SK-N-SH treated with all-trans-retinoic acid at 6 μM for 48 hours (cell line): ENCODE measurements around the gene RNF10.

Experiments used
- ATAC-seq: fragments of 200-7000 bp; cut with Tn5 transposase; 3 replicates; pipeline ENCODE4 v1.9.1; 2020; ENCODE audit warnings: mild to moderate bottlenecking, moderate library complexity
- ARNTL ChIP-seq: fragments of 450-650 bp; formaldehyde crosslinking; IDR thresholded peaks from 2 replicates; pipeline ENCODE4 v1.5.0; 2020; ENCODE audit warnings: low read depth, mild to moderate bottlenecking, moderate library complexity, borderline replicate concordance
- BACH2 ChIP-seq: fragments of 250-450 bp; sonication (Bioruptor Pico); IDR thresholded peaks from 2 replicates; pipeline ENCODE4 v1.9.0; 2021; ENCODE audit warnings: mild to moderate bottlenecking, borderline replicate concordance
- CSDC2 ChIP-seq: fragments of 250-450 bp; sonication (Bioruptor Pico); IDR thresholded peaks from 2 replicates; pipeline ENCODE4 v1.5.0; 2020; ENCODE audit warnings: mild to moderate bottlenecking, moderate library complexity
- ESRRG ChIP-seq: fragments of 250-450 bp; sonication (Bioruptor Pico); IDR thresholded peaks from 2 replicates; pipeline ENCODE4 v1.6.1; 2021; ENCODE audit warnings: mild to moderate bottlenecking
- GLIS3 ChIP-seq: fragments of 250-450 bp; sonication (Bioruptor Pico); IDR thresholded peaks from 2 replicates; pipeline ENCODE4 v1.5.0; 2020; ENCODE audit warnings: mild to moderate bottlenecking, moderate library complexity
- ISL1 ChIP-seq: fragments of 250-450 bp; sonication (Bioruptor Pico); IDR thresholded peaks from 2 replicates; pipeline ENCODE4 v2.1.2; 2022; ENCODE audit warnings: mild to moderate bottlenecking, moderate library complexity
- OSR1 ChIP-seq: fragments of 250-450 bp; sonication (Bioruptor Pico); IDR thresholded peaks from 2 replicates; pipeline ENCODE4 v1.8.0; 2022; ENCODE audit warnings: moderate library complexity, mild to moderate bottlenecking, inconsistent platforms
- PPARA ChIP-seq: fragments of 250-450 bp; sonication (Bioruptor Pico); IDR thresholded peaks from 2 replicates; pipeline ENCODE4 v1.5.0; 2020; ENCODE audit warnings: mild to moderate bottlenecking, borderline replicate concordance
- RARB ChIP-seq: fragments of 250-450 bp; sonication (Bioruptor Pico); IDR thresholded peaks from 2 replicates; pipeline ENCODE4 v1.8.0; 2021; ENCODE audit warnings: mild to moderate bottlenecking, moderate library complexity
- SNAI2 ChIP-seq: fragments of 250-450 bp; sonication (Bioruptor Pico); IDR thresholded peaks from 2 replicates; pipeline ENCODE4 v1.5.0; 2020; ENCODE audit warnings: mild to moderate bottlenecking, moderate library complexity
- TOX ChIP-seq: fragments of 250-450 bp; sonication (Bioruptor Pico); IDR thresholded peaks from 2 replicates; pipeline ENCODE4 v1.8.0; 2021; ENCODE audit warnings: mild to moderate bottlenecking, moderate library complexity, borderline replicate concordance
- ZC3H10 ChIP-seq: fragments of 250-450 bp; sonication (Bioruptor Pico); IDR thresholded peaks from 2 replicates; pipeline ENCODE4 v1.5.1; 2021; ENCODE audit warnings: mild to moderate bottlenecking, moderate library complexity
- ZFP3 ChIP-seq: fragments of 250-450 bp; sonication (Bioruptor Pico); IDR thresholded peaks from 2 replicates; pipeline ENCODE4 v1.5.0; 2020; ENCODE audit warnings: mild to moderate bottlenecking, moderate library complexity
- ZFP30 ChIP-seq: fragments of 450-650 bp; formaldehyde crosslinking; IDR thresholded peaks from 2 replicates; pipeline ENCODE4 v1.5.0; 2022; ENCODE audit warnings: mild to moderate bottlenecking, moderate library complexity
- ZNF565 ChIP-seq: fragments of 450-650 bp; formaldehyde crosslinking; conservative IDR thresholded peaks from 2 replicates; pipeline ENCODE4 v1.5.0; 2020; ENCODE audit warnings: low read depth, mild to moderate bottlenecking, moderate library complexity
- ZNF70 ChIP-seq: fragments of 450-650 bp; formaldehyde crosslinking; IDR thresholded peaks from 2 replicates; pipeline ENCODE4 v1.5.0; 2020; ENCODE audit warnings: mild to moderate bottlenecking, moderate library complexity
- ZNF8 ChIP-seq: fragments of 450-650 bp; formaldehyde crosslinking; IDR thresholded peaks from 2 replicates; pipeline ENCODE4 v1.5.0; 2020; ENCODE audit warnings: mild to moderate bottlenecking, moderate library complexity
- TF ChIP-seq, protein P1 (sequence below): fragments of 250-450 bp; sonication (Bioruptor Pico); IDR thresholded peaks from 2 replicates; pipeline ENCODE4 v1.8.0; 2020; ENCODE audit warnings: mild to moderate bottlenecking, moderate library complexity, borderline replicate concordance
- TF ChIP-seq, protein P2 (sequence below): fragments of 250-450 bp; sonication (Bioruptor Pico); IDR thresholded peaks from 2 replicates; pipeline ENCODE4 v1.5.1; 2021; ENCODE audit warnings: mild to moderate bottlenecking, moderate library complexity
- TF ChIP-seq, protein P3 (sequence below): fragments of 250-450 bp; sonication (Bioruptor Pico); IDR thresholded peaks from 2 replicates; pipeline ENCODE4 v1.8.0; 2021; ENCODE audit warnings: low read depth, mild to moderate bottlenecking, moderate library complexity, borderline replicate concordance
- TF ChIP-seq, protein P4 (sequence below): fragments of 250-450 bp; sonication (Bioruptor Pico); IDR thresholded peaks from 2 replicates; pipeline ENCODE4 v1.5.0; 2020; ENCODE audit warnings: mild to moderate bottlenecking, moderate library complexity
- TF ChIP-seq, protein P5 (sequence below): fragments of 250-450 bp; sonication (Bioruptor Pico); IDR thresholded peaks from 2 replicates; pipeline ENCODE4 v1.5.1; 2020; ENCODE audit warnings: low read depth, mild to moderate bottlenecking, moderate library complexity

RNF10 gene

GRCh38 chr12:120542166-120542565 is 8.0 kb downstream of the RNF10 start (continued):
- TF ChIP-seq, protein P1, sequence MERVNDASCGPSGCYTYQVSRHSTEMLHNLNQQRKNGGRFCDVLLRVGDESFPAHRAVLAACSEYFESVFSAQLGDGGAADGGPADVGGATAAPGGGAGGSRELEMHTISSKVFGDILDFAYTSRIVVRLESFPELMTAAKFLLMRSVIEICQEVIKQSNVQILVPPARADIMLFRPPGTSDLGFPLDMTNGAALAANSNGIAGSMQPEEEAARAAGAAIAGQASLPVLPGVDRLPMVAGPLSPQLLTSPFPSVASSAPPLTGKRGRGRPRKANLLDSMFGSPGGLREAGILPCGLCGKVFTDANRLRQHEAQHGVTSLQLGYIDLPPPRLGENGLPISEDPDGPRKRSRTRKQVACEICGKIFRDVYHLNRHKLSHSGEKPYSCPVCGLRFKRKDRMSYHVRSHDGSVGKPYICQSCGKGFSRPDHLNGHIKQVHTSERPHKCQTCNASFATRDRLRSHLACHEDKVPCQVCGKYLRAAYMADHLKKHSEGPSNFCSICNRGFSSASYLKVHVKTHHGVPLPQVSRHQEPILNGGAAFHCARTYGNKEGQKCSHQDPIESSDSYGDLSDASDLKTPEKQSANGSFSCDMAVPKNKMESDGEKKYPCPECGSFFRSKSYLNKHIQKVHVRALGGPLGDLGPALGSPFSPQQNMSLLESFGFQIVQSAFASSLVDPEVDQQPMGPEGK = no peak
- TF ChIP-seq GLIS3 (CRISPR knock-in tag) (no peak), RARB (CRISPR knock-in tag) (no peak), ESRRG (CRISPR knock-in tag) (no peak)
- TF ChIP-seq, all 23 proteins: peak for 0

- TF ChIP-seq ARNTL (CRISPR knock-in tag) = no peak
- no peak for TF ChIP-seq ZNF565 (CRISPR knock-in tag)
- no peak for TF ChIP-seq ISL1 (CRISPR knock-in tag)
- TF ChIP-seq CSDC2 (CRISPR knock-in tag) = no peak
- TF ChIP-seq, protein P1 = no peak
- no peak for TF ChIP-seq GLIS3 (CRISPR knock-in tag)
- TF ChIP-seq ZC3H10 (CRISPR knock-in tag) = no peak
- TF ChIP-seq OSR1 (CRISPR knock-in tag) = no peak
- TF ChIP-seq ZNF70 (CRISPR knock-in tag) = no peak
- TF ChIP-seq ZFP3 (CRISPR knock-in tag) = no peak
- no peak for TF ChIP-seq TOX
- TF ChIP-seq, protein P2, sequence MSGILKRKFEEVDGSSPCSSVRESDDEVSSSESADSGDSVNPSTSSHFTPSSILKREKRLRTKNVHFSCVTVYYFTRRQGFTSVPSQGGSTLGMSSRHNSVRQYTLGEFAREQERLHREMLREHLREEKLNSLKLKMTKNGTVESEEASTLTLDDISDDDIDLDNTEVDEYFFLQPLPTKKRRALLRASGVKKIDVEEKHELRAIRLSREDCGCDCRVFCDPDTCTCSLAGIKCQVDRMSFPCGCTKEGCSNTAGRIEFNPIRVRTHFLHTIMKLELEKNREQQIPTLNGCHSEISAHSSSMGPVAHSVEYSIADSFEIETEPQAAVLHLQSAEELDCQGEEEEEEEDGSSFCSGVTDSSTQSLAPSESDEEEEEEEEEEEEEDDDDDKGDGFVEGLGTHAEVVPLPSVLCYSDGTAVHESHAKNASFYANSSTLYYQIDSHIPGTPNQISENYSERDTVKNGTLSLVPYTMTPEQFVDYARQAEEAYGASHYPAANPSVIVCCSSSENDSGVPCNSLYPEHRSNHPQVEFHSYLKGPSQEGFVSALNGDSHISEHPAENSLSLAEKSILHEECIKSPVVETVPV = no peak
- TF ChIP-seq, protein P3, sequence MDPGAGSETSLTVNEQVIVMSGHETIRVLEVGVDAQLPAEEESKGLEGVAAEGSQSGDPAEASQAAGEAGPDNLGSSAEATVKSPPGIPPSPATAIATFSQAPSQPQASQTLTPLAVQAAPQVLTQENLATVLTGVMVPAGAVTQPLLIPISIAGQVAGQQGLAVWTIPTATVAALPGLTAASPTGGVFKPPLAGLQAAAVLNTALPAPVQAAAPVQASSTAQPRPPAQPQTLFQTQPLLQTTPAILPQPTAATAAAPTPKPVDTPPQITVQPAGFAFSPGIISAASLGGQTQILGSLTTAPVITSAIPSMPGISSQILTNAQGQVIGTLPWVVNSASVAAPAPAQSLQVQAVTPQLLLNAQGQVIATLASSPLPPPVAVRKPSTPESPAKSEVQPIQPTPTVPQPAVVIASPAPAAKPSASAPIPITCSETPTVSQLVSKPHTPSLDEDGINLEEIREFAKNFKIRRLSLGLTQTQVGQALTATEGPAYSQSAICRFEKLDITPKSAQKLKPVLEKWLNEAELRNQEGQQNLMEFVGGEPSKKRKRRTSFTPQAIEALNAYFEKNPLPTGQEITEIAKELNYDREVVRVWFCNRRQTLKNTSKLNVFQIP = no peak
- TF ChIP-seq, protein P4, sequence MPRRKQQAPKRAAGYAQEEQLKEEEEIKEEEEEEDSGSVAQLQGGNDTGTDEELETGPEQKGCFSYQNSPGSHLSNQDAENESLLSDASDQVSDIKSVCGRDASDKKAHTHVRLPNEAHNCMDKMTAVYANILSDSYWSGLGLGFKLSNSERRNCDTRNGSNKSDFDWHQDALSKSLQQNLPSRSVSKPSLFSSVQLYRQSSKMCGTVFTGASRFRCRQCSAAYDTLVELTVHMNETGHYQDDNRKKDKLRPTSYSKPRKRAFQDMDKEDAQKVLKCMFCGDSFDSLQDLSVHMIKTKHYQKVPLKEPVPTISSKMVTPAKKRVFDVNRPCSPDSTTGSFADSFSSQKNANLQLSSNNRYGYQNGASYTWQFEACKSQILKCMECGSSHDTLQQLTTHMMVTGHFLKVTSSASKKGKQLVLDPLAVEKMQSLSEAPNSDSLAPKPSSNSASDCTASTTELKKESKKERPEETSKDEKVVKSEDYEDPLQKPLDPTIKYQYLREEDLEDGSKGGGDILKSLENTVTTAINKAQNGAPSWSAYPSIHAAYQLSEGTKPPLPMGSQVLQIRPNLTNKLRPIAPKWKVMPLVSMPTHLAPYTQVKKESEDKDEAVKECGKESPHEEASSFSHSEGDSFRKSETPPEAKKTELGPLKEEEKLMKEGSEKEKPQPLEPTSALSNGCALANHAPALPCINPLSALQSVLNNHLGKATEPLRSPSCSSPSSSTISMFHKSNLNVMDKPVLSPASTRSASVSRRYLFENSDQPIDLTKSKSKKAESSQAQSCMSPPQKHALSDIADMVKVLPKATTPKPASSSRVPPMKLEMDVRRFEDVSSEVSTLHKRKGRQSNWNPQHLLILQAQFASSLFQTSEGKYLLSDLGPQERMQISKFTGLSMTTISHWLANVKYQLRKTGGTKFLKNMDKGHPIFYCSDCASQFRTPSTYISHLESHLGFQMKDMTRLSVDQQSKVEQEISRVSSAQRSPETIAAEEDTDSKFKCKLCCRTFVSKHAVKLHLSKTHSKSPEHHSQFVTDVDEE (CRISPR knock-in tag) = no peak
- TF ChIP-seq ZFP30 (CRISPR knock-in tag) = no peak
- TF ChIP-seq PPARA (CRISPR knock-in tag) = no peak
- TF ChIP-seq BACH2 (CRISPR knock-in tag) = no peak
- TF ChIP-seq SNAI2 (CRISPR knock-in tag) = no peak
- ATAC-seq = no peak
Observed at GRCh38 chr12:120544691-120545090, 10.5 kb downstream of the RNF10 start.

GRCh38 chr12:120546050-120546386 is 11.9 kb downstream of the RNF10 start:
- no peak; the same call in 2 of the 3 replicates for ATAC-seq
- TF ChIP-seq, protein P1 = no peak
- no peak for TF ChIP-seq ZNF8 (CRISPR knock-in tag)
- TF ChIP-seq, protein P4 (CRISPR knock-in tag) = no peak
- no peak for TF ChIP-seq SNAI2 (CRISPR knock-in tag)
- TF ChIP-seq BACH2 (CRISPR knock-in tag) = no peak
- TF ChIP-seq TOX = no peak
- no peak for TF ChIP-seq ARNTL (CRISPR knock-in tag)
- TF ChIP-seq, protein P5, sequence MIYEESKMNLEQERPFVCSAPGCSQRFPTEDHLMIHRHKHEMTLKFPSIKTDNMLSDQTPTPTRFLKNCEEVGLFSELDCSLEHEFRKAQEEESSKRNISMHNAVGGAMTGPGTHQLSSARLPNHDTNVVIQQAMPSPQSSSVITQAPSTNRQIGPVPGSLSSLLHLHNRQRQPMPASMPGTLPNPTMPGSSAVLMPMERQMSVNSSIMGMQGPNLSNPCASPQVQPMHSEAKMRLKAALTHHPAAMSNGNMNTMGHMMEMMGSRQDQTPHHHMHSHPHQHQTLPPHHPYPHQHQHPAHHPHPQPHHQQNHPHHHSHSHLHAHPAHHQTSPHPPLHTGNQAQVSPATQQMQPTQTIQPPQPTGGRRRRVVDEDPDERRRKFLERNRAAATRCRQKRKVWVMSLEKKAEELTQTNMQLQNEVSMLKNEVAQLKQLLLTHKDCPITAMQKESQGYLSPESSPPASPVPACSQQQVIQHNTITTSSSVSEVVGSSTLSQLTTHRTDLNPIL (CRISPR knock-in tag) = no peak
- TF ChIP-seq GLIS3 (CRISPR knock-in tag) = no peak
- no peak for TF ChIP-seq ZC3H10 (CRISPR knock-in tag)
- TF ChIP-seq CSDC2 (CRISPR knock-in tag) = no peak
- TF ChIP-seq ZNF565 (CRISPR knock-in tag) = no peak
- no peak for TF ChIP-seq ZFP3 (CRISPR knock-in tag)
- TF ChIP-seq ISL1 (CRISPR knock-in tag) = no peak
- TF ChIP-seq OSR1 (CRISPR knock-in tag) = no peak
